GM21619 (cell line): ENCODE measurements around the gene RSPH10B2.
A peak's percentile ranks its signal among the peaks of the same experiment; 100 is the strongest.
"Not testable (repeated sequence)": the region's sequence is repeated elsewhere in the genome, so short reads cannot be mapped to it uniquely, and the experiment has no call there.

Source experiments
- ATAC-seq: cut with Tn5 transposase; IDR thresholded peaks from one replicate; pipeline ENCODE4 v1.9.1; 2021; ENCODE audit not compliant: unreplicated experiment

RSPH10B2 gene

DNA sequence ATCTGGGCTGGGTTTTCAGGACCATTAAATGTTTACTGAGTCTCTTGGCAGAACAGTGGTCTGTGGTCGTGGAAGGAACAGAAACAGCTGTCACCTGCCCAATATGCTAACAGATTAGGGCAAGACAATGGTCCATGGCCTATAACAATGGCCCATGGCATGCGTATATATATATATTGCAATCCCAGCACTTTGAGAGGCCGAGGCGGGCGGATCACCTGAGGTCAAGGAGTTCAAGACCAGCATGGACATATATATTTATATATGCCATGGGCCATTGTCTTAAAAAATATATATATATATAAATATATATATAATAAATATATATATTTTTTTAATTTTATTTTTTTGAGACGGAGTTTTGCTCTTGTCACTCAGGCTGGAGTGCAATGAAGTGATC is 27.7 kb downstream of the RSPH10B2 start:
- not testable (repeated sequence) for ATAC-seq

DNA sequence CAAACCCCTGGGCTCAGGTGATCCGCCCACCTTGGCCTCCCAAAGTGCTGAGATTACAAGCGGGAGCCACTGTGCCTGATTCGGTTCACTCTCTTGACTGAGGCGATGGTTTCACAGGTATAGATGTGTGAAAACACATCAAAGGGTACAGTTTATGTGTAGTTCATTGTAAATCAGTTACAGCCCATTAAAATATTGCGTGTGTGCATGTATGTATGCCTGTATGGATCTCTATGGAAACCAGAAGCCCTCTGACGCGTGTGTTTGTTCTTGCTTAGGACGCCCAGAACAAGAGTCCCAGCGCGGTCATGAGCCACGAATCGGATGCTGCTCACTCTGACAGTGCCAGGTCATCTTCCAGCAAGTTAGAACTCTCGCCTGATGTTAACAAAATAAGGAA is 35.5 kb downstream of the RSPH10B2 start:
- not testable (repeated sequence) for ATAC-seq

DNA sequence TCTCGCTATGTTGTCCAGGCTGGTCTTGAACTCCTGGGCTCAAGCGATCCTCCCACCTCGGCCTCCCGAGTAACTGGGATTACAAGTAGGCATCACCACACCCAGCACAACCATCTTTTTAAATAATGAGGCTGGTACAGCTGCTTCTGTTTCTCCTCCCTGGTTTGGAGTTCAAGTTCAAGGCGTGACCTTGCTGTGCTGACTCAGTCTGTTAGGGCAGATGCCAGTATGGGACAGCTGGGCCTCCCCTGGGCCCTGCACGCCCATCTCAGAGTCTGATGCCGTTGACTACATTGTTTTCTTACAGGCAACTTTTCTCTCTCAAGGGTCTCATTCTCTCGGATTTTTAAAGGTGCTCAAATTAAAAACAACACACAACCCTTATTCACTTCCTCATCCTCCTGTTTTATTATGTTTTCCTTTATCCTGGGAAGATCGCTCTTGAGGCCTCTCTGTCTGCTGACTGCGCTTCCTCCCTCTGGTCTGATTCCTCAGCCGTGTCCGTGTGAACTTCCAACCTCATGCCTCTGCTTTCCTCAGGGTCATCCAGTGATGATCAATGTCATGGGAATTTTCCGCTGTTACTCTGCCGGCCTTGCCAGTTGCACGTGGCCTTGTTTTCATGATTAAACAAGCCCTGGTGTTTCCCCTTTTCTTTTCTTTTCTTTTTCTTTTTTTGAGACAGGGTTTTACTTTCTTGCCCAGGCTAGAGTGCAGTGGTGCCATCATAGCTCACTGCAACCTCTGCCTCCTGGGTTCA is 38.4 kb downstream of the RSPH10B2 start:
- not testable (repeated sequence) for ATAC-seq

DNA sequence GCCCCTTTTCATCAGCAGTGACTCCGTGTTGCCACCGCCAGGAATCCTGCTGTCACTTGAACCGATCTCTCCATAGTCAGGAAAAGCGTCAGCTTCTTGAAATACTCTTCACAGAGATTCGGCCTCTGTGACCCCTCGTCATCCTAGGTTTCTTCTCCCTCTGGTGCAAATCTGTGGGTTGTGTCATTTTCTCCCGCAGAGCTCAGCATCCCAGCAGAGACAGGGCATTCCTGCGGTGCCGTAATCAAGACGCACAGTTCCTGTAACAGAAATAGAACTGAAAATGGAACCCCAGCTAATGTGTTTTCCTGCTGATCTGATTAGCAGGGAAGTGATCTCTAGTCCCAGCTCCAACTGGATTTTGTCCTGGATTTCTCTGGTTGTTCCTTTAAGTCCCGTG is 40.4 kb downstream of the RSPH10B2 start:
- not testable (repeated sequence) for ATAC-seq

DNA sequence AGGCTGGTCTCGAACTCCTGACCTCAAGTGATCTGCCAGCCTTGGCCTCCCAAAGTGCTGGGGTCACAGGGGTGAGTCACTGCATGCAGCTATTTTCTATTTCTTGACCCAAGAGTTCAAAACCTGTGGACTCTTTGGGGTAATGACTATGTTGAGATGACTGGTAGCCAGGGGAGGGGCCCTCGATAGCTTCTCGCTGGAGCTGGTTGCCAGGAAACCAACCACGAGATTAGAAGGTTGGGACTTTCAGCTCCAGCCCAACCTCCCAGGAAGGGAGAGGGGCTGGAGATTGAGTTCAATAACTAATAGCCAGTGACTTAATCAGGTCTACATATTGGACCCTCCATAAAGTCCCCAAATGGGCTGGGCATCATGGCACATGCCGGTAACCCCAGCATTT is 43.3 kb downstream of the RSPH10B2 start:
- ATAC-seq: not testable (repeated sequence)

DNA sequence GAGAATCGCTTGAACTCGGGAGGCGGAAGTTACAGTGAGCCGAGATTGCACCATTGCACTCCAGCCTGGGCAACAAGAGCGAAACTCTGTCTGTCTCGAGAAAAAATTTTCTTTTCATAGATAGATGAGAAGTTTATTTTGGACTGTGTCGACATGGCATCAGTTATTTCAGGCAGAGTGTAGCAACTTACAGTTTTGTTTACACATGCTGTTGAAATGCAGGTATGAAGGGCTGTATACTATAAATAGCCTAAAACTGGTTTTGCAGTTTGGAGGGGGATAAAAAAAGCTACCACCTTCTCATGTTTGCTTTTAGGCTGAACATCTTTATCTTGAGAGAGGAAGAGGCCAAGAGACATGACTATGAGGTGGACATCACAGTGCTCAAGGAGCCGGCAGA is 44.1 kb downstream of the RSPH10B2 start:
- ATAC-seq: not testable (repeated sequence)

DNA sequence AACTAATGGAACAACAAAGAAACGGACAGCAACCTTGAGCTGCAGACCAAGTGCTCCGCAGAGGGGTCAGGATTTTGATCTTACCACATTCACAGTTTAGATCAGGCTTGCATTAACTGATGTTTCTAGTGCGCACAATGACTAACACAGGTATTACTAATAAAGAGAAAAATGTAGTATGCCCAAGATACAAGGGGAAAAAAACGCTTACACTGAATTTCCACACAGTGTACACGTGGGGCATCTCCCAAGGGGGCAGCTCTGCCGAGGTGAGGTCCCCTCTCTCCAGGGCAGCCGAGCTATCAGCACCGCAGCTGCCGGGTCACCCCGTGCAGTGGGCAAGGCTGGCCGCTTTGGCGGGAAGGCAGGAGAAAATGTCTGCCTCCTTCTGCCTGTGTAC is 46.0 kb downstream of the RSPH10B2 start:
- ATAC-seq: not testable (repeated sequence)

DNA sequence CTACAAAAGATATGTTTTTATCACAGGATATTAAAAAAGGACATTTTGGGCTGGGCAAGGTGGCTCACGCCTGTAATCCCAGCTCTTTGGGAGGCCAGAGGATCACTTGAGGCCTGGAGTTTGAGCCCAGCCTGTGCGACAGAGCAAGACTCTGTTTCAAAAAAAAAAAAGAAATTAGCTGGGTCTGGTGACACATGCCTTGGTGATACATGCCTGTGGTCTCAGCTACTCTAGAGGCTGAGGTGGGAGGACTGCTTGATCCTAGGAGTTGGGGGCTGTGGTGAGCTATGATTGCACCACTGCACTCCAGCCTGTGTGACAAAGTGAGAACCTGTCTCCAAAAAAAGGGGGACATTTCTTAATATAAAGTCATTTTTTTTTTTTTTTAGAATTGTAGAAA is 46.4 kb downstream of the RSPH10B2 start:
- ATAC-seq: not testable (repeated sequence)

DNA sequence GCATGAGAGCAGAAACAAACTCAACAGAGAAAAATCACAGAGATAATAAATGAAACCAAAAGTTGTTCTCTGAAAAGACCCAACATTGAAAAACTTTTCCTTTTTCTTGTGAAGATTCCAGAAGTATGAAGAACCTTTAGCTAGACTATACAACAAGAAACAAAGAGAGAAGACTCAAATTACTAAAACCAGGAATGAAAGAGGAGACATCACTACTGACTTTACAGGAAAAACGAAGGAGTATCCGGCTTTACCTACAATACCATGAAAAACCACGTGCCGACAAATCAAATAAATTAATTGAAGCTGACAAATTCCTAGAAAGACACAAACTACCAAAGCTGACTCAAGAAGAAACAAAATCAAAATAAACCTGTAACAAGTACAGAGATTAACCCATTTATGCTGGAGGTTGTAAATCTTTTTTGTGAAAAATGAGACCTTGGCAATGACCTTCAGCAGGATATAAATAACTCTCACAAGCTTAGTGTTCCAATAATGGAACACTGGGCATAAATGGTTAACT is 53.6 kb downstream of the RSPH10B2 start:
- ATAC-seq: not testable (repeated sequence)

DNA sequence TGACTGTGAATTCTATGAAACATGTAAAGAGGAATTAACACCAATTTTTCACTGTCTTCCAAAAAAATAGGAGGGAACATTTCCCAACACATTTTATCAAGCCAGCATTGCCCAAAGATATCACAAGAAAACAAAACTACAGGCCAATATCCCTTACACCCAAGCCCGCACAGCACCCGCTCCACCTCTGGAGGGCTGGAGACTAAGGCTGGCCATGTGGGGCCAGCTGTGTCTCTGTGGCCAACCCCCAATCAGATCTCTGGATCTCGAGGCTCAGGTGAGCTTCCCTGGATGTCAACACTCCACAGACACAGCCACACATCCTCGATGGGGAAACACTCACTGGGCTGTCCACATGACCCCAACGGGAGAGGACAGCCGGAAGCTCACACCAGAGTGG is 54.1 kb downstream of the RSPH10B2 start:
- ATAC-seq: not testable (repeated sequence)

DNA sequence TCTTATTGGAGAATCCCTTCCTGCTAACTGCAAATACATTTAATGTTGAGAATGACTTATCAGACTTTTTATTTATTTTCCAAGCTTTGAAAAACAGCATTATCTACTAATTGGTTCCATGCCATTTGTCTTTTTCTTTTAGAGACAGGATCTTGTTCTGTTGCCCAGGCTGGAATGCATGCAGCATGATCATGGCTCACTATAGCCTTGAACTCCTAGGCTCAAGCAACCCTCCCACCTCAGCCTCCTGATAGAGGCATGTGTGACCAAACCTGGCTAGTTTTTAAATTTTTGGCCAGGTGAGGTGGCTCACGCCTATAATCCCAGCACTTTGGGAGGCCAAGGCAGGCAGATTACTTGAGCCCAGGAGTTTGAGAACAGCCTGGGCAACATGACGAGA is 59.1 kb downstream of the RSPH10B2 start:
- not testable (repeated sequence) for ATAC-seq

DNA sequence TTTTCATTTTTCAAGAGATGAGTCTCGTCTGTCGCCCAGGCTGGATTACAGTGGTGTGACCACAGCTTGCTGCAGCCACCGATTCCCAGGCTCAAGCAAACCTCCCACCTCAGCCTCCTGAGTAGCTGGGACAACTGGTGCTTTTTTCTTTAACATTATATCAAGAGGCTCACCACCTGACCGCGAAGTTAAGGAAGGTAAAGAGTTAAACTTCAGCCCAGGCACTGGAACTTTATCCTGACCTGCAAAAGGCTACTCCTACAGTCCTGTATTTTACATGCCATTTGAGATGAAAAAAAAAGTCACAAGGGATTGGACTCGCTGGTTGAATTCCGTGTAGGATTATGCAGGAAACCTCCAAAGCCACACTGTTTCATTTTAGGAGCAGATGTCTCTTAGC is 61.6 kb downstream of the RSPH10B2 start:
- not testable (repeated sequence) for ATAC-seq

DNA sequence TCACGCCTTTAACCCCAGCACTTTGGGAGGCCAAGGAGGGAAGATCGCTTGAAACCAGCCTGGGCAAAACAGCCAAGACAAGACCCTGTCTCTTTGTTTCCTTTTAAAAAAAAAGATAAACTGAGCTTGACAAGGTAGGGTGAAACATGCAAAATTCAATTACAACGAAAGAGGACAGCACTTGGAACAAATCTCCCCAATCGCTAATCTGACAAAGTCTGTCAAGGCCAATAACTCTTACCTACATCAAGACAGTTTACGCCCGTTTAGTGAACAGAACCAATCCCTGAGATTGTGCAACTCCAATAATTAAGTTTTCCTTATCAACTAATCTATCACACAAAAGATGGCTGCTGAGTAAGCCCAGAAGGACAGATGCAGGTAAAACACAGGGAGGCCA is 67.7 kb downstream of the RSPH10B2 start:
- ATAC-seq: not testable (repeated sequence)

DNA sequence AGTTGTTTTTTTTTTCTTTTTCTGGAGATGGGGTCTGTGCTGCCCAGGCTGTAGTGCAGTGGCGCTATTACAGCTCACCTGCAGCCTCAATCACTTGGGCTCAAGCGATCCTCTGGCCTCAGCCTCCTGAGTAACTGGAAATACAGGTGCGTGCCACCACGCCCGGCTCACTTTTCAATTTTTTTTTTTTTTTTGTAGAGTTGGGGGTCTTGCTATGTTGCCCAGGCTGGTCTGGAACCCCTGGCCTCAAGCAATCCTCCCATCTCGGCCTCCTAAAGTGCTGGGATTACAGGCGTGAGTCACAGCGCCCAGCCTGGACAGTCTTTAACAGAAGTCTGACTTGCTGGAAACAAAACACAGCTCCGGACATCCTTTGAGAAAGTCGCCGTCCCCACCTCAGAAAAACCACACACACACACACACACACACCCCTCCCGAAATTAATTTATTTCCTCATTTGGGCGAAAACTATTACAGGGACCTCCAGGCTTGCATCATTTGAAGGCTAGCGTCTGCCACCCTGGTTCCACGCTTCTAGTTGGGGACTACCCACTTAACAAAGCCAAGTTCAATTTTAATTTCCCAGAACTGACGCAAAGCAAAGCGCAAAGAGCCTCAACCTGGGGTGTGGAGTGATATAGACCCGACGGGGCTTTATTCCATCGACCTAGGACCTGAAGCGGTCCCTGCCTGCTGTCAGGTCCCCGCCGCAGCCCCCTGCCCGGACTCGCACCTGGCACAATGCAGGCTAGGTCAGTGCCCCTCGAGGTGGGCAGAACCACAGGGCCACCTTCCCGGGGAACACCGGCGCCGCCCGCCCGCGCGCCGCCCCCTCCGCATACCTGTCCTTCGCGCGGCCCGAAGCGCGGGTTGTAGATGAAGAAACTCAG is 71.6 kb downstream of the RSPH10B2 start:
- peak; percentile 43 for ATAC-seq

DNA sequence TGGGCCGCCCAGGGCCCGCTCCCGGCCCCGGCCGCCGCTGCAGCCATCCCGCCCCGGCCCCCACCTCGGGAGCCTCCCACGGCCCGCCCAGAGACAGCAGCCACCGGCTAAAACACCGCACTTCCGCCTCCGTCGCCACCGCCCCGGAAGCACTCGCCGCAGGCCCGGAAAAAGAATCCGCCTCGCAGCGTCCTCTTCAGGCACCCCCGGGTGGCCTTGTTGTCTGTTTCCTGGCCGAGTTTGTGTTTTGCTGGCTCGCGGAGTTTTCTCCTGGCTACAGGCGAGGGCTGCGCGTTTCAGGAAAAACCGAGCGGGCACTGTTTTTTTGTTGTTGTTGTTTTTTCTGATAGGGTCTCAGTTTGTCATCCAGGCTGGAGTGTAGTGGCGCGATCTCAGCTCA is 72.2 kb downstream of the RSPH10B2 start, which contains the start of gene CCZ1B:
CCZ1B (minus strand) TSS at position 125 of the 400 bp plus-strand sequence; CDS start at position 47, 78 bp downstream.
- peak; percentile 98 for ATAC-seq

DNA sequence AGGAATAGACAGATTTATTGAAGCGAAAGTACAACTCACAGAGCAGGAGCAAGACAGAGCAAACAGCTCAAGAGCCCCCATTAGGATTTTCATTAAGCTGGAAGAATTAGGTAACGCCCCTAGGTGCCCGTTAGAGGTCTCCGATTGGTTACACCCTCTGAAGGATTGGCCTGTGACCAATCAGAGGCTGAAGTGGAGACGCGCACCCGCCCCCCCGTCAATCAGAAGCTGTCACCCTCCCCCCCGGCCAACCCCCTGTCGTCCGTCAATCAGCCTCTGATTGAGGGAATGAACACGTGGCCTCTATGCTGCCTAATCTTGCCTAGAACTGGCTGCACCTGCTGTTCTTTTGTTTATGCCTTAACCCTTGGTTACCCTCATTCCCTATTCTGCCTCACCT is 73.3 kb downstream of the RSPH10B2 start:
- not testable (repeated sequence) for ATAC-seq

DNA sequence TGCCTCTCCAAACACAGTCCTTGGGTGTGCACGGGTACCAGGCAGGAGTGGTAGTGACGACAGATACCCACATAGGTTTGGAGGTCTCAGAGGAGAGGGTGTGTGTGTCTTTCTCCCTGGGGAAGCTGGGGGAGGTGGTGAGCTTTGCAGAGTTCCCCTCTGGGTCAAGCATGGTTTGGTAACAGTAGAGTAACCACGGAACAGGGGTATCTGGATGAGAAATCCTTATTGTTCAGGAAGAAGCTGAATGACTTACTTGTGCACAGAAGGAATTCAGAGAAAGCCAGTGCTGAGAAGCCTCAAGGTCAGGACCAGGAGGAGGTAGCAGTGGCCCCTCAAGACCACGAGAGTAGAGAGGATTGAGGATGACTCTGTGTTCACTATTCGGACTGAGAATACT is 75.7 kb downstream of the RSPH10B2 start:
- not testable (repeated sequence) for ATAC-seq

DNA sequence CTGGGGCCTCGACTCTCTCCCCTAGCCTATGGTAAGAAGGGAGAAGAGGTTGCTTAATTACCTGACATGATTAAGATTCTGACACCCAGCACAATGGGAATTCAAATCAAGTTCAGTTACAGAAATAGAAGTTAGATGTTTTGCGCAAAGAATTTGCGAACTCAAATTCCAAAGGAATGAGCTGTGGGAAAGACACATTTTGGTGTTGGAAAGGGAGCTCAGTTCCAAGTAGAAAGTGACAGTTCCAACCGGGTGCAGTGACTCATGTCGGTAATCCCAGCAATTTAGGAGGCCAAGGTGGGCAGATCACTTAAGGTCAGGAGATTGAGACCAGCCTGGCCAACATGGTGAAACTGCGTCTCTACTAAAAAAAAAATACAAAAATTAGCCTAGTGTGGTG is 76.1 kb downstream of the RSPH10B2 start:
- not testable (repeated sequence) for ATAC-seq

DNA sequence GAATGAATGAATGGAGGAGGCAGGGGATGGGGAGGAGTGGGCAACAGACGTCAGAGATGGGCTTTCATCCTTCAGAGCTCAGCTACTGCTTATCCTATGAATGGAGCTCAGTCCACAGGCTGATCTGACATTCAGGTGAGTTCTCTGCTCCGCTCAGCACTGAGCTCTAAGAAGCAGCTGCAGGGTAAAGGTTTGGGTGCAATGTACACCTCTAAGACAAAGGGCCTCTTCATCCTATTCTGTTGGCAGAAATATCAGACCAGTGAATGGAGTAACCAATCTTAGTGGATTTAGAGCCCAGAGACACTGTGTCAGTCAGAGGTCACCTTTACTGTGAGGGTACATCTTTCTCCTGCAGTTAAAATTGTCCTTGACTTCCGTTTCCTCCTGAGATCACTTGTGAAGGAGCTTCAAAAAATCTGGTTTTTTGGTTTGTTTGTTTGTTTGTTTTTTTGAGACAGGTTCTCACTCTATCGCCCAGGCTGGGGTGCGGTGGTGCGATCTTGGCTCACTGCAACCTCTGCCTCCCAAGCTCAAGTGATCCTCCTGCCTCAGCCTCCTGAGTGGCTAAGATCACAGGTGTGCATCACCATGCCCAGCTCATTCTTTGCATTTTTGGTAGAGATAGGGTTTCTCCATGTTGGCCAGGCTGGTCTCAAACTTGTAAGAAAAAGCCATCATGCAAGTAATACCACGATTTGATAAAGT is 77.3 kb downstream of the RSPH10B2 start:
- no peak for ATAC-seq

DNA sequence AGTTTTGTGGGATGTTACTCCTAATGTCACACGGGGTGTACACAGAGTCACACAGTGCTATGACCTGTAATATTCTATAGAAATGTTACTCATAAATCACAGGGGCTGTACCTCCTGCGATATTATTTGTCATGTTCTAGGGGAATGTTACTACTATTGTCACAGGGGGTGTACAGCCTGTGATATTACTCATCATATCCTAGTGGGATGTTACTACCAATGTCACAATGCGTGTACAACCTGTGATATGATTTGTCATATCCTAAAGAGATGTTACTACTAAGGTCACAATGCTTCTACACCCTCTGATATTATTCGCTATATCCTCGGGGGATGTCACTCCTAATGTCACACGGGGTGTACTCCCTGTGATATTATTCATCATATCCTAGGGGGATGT is 79.7 kb downstream of the RSPH10B2 start:
- no peak for ATAC-seq

DNA sequence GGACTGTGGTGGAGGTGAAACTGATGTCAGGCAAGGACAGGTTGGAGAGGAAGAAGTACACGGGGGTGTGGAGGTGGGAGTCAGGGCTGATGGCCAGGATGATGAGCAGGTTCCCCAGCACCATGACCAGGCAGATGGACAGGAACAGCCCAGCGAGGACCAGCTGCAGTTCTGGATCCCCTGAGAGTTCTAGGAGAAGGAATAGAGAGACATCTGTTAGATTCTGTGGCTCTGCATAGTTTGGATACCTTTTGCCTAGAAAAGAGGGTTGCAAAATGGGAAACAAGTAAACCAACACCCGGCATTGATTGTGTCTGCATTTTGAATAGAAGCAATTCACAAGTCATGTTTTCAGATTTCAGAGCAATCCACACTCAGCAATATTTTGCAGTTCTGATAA is 81.6 kb downstream of the RSPH10B2 start:
- ATAC-seq: not testable (repeated sequence)
